NCI-H146 treated with DMSO at 0.1 percent for 48 hours (cell line): ENCODE measurements around the gene SLC25A26.
A peak's percentile ranks its signal among the peaks of the same experiment; 100 is the strongest.

Source experiments
- DNase-seq: peaks from one replicate; lab custom pipeline; 2025; ENCODE audit not compliant: unreplicated experiment; lab: John Stamatoyannopoulos, UW

Gene SLC25A26

DNA sequence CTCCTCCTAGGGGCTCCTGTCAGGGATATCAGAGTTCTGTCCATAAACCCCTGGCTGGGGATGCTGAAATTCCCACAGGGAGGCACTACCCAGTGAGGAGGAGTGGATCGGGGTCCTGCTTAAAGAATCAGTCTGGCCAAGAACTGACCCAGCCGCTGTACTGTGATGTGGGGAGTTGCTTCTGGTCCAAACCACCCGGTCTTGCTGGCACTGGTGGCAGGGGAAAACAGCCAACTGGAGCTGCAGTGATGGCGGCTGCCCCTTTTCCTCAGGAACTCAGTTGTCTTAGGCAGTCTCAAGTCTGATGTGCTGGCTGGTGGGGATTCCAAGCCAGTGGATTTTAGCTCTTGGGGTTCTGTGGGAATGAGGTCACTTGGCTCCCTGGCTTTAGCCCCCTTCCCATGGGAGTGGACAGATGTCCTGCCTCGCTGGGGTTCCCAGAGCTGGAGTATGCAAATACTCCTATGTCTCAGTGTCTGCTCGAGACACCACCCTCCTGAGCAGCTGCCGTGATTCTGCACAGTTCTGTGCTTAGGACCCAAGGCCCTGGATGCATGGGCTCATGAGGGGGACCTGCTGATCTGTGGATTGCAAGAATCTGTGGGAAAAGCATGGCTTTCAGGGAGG, 97.1 kb downstream of the SLC25A26 start:
- no peak for DNase-seq

DNA sequence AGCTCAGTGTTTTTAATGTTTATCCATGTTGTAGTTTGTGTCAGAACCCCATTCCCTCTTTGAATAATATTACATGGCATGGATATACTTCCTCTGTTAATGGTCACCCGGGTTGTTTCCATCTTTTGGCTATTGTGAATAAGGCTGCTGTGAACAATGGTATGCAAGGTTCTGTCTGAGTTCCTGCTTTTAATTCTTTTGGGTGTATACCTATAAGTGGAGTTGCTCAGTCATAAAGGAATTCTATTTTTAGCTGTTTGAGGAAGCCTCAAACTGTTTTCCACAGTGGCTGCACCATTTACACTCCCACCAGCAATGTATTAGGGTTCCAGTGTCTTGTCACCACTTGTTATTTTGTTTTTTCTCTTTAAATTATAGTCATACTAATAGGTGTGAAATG, 99.6 kb downstream of the SLC25A26 start:
- DNase-seq: no peak

DNA sequence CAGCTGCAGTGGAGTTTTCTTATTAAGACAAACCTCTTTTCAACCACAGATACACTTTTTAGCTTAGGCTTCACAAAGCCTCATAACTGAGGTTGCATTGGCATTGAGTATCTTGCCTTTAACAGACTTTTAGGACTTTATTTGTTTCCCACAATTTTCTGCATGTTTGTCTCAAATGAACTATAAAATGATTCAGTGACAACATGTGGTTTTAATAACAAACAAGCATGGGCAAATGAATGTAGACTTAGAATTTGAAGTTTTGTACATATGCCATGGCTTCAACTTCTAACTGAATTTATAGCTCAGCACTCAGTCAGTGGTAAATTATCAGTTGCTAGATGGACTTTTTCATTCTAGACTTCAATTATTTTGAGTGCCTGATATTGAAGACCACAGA, 101.6 kb downstream of the SLC25A26 start:
- DNase-seq: no peak

DNA sequence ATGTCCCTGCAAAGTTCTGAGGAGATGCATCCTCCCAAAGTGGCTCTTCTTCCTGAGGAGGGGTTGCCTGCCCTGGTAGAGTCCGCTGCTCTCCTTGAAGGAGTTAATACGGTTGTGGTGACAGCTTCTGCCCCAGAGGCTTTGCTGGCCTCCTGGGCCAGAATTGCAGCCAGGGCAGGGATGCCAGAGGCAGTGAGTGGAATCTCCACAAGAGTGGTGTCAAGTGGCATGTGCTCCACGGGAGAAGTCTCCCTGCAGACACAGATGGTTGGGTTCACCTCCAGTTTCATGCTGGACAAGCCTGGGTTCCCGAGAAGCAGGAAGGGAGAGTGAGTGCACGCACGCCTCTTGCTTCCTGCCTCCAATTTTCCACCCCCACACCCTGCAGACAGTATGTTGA, 105.5 kb downstream of the SLC25A26 start:
- no peak for DNase-seq

DNA sequence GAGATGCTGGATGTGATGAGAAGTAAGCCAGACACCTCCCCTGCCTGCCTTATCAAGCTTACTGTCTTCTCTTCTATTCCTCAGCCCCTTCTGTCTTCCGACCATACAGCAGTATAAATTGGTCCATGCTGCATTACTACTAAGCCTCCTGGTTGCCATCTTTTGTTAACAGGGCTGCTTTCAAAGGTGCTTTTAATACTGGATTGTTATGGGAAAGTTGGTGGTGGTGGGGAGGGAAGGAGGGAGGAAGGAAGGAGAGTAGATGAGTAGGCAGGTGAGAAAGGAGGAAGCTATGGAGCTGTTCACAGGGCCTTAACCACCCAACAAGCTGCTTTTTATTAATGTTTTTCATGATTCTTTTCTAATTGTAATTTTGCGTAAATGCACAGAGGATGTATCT, 114.9 kb downstream of the SLC25A26 start:
- no peak for DNase-seq

DNA sequence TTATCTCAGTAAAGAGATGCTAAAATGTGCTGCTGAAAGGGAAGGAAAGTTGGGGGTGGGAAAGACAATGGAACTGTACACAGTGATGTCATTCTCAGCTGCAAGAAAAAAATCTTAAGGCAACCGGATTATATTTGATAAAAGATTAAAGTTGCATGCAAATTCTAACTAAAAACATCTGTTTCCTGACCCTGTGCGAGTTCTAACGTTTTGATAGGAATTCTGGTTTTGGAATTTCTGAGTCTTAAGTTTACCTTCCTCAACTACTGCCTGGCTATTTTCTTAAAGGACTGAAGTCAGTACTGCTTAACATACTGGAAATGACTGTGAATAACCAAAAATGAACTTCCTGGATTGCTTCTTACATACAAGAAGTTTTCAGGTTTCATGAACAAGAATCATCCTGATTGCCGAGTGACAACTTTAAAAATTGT, 115.5 kb downstream of the SLC25A26 start:
- DNase-seq: no peak

DNA sequence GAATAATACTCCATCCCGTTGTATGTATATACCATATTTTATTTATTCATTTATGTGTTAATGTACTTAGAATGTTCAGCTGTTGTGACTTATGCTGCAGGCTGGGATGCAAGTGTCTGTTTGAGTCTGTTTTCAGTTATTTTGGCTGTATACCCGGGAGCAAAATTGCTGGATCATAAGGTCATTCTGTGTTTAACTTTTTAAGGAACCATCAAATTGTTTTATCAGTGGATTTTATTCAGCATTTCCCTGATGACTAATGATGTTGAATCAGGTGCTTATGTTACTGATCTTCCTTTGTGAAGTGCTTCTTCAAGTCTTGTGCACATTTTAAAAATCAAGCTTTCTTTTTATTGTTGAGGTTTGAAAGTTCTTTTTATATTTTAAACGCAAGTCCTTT, 118.1 kb downstream of the SLC25A26 start:
- no peak for DNase-seq

DNA sequence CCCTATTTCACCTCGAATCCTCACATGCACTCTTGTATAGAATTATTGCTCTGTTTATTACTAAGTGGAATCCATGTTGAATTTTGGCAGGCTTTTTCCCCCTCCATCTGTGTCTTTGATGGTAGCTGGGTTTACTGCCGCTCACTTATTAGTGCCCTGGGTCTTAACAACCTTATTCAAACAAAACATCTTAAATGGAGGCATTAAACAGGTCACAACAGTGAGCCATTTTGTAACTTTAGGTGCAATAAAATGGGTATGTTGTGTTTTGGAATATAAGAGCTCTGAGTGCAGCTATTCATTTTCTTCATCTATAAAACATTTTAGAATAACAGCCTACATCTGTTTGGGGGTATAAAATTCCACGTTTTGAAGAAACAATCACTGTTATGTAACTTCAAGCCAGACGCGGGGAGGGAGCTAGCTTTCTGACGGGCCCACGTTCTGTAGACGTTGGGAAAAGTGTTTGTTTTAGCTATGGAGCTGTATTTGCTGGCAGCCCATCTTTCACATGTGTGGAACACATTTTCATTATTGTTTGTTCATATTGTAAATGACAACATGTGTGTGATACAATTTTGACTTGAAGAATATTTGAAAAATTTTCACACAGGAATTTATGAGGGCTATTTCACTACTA, 122.0 kb downstream of the SLC25A26 start:
- DNase-seq: no peak

DNA sequence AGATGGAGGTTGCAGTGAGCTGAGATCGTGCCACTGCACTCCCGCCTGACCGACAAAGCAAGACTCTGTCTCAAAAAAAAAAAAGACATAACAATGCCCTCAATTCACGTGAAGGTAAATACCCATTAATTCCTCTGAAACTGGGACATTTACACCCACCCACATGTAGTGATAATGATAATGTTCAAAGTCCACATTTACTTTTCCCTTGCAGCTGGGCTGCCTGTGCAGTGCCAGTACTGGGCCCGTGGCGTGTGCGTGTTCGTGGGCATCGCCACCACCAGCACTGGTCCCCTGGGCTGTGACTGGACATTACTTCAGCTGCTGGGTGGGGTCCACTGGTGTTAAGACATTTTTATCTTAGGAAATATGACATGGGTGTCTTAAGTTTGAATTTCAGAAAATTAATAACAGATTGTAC, 123.6 kb downstream of the SLC25A26 start:
- peak; percentile 5 for DNase-seq

DNA sequence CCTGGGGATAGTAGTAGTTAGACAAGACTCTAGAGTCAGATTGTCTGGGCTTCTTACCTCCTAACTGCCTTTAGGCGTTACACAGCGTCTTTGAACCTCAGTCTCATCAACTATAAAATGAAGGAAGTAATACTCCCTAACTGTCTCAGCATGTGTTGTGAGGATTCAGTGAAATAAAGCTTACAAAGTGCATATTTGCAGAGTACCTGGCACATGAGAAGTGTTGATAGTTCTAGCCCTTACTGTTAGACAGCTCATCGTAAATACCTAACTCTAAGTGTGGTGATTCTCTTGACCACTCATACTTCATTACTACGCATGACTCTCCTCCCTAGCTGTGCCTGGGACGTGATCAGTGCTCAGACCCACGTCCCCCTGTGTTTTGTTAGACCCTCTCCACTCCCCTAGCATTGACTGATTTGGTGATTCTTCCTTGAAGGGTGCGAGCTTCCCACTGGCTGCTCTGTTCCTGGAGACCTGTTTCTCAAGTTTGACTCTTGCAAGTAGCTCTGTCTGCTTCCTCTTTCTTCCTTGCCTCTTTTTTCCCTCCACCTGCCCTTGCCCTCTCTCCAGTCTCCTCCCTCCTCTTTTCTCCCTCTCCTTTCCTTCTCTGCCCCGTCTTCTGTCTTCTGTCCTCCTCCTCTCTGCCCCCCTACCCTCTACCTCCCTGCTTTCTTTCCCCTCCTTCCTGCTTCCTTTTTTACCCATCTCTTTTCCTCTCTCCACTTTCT, 124.2 kb downstream of the SLC25A26 start:
- no peak for DNase-seq

DNA sequence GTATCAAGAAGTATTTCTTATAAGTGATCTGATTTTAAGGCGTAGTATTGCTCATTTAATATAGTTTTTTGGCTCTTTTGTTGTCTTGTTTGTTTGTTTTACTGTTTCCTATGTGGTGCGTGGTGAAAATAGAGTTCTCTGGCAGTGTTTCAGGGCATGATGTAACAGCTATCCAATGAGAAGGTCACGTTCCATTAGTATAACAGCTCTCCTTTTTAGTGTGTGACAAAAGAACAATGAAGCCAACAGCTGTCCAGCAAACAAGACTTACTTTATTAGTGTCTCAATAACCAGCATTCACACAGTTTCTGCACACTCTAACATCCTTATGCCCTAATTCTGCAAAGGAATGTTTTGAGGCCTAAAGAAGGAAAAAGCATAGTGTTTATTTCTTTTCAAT, 127.9 kb downstream of the SLC25A26 start:
- DNase-seq: no peak

DNA sequence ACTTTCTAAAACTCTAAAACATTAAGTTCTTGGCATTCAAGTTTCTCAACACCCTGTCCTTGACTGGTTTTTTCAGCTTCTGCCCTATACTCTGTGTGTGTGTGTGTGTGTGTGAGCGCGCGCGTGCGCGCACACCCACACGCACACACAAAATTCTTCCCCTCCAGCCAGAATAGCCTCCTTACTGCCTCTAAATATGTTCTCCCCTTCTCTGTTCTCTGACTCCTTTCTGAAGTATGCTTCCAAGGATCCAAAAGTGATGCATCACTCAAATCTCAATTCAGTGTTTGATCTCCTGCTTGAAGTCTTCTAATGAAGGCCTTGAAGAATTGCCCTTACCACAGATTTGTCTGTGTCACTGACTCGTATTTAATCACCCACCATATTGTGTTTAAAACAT, 129.8 kb downstream of the SLC25A26 start:
- DNase-seq: no peak

DNA sequence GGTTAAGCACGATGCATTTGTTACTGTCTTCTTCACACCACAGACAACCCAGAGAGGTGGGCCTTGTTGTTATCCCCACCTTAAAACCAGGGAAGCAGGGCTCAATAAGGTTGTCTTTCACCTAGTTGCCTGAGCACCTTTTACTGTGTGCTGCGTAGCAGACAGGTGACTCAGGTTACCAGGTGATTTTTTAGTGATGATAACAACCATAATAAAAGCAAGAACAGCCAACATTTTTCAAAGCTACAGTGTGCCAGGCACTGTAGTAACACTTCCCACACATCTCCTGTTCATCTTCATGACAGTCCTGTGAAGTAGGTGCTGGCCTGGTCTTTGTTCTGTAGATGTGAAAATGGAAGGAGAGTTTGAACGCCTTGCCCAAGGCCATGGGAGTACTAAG, 132.2 kb downstream of the SLC25A26 start:
- DNase-seq: no peak

DNA sequence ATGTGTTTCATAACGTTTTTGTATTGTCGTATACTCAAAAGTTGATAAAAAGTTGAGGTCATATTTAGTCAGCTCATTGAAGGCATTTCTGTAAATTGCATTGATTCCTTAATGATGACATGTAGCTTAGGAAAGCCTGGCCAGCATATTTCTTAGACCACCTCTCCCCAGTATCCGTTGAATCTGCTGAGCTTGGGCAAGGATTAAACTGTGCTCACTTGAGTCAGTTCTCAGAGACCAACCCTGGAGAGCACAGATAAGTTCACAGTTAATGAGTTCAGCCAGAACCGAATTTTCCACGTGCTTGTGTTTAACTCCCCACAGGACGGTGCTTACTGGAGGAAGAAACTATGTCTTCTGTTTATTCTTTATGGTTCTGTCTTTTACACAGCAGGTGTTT, 132.7 kb downstream of the SLC25A26 start:
- DNase-seq: no peak

DNA sequence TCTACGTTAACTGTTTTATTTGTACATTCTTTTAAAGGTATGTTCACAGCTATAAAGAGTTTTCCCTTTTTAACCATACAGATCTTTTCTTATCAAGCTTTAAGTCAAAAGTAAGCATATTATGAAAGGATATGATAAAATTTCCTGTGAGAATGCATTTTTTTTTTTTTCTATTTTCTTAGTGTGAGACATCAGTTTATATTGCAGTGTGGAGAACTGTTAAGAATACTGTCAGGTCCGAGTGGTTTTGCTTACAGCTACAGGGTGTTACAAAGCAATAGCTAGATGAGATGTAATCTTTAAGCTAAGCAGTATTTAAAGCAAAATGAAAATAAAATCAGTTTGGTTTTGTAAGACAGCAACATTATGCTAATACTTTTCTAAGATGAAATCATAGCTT, 133.2 kb downstream of the SLC25A26 start:
- no peak for DNase-seq

DNA sequence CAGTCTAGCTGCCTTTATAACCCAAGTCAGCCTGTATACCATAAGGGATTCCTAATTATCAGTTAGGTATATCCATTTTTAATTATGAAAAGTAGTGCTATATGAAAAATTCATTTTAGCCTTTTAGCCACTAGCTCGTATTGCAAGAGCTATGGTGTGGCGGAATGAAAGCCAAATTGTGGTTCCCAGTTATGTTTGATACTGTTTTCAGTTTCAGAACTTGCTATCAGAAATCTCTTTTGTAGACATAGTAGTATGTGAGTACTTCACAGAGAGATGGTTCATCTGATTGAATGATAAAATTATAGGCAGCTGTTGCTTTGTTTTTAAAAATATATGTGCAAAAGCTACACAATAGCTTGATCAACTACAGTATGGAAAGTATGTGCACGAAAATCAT, 134.6 kb downstream of the SLC25A26 start:
- no peak for DNase-seq

DNA sequence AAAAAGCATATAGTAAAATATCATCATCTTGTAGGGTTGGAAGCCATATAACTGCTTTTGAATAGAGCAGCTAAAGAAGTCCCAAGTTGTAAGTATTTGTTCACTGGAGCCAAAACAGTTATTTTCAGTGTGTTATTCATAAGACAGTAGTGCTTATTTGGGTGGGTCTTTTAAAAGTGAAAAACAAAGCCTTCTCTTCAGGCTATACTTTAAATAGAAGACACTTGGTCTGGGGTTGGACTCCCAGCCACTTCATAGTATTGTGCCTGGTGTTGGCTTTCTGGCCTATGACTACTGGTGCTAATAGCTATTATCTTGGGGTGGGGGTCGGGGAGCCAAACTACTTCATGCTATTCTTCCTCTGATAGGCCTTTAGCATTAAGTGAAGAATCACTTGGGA, 135.2 kb downstream of the SLC25A26 start:
- DNase-seq: no peak

DNA sequence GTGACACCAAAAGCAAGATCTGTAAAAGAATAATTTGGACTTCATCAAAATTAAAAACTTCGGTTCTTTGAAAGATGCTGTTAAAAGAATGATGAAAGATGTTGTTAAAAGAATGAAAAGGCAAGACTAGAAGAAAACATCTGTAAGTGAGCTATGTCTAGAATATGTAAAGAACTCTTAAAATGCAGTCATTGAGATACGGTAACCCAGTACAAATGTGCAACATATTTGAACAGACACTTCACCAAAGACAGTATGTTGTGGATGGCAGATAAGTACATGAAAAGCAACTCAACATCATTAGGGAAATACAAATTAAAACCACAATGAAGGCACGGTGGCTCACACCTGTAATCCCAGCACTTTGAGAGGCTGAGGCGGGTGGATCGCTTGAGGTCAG, 140.6 kb downstream of the SLC25A26 start:
- DNase-seq: no peak

DNA sequence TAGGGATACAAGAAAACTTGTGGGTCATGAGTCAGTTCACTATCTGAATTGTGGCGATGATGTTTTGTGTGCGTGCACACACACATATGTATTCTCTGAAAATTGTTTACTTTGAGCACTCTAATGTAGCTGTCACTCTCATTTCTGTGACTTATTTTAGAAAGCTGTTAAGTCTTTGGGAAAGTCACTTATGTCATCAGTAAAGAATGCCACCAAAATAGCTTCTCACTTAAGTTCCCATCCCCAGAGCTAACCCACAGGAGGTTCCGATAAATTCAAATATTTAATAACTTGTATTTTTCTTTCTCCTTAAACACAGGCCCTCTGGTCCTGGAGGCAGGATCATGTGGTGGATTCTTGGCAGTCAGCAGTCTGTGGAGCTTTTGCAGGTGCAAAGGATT, 141.7 kb downstream of the SLC25A26 start:
- DNase-seq: no peak

DNA sequence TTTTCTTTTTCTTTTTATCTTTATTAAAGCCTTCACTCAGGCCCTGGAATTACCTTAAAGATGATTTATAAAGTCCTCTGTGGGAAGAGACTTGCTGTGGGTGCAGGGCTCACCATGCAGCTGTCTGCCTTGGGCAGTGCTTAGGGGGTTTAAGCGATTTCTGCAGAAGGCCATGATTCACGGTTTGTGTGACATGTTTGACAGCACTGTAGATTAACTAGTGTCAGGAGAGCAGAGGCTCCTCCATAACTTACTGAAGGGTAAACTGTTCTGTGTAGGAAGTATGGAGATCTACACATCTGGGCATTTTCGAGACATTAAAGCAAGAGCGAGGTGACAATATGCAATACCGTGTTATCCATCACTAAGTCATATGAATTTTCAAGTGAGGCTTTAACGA, 142.3 kb downstream of the SLC25A26 start:
- no peak for DNase-seq

DNA sequence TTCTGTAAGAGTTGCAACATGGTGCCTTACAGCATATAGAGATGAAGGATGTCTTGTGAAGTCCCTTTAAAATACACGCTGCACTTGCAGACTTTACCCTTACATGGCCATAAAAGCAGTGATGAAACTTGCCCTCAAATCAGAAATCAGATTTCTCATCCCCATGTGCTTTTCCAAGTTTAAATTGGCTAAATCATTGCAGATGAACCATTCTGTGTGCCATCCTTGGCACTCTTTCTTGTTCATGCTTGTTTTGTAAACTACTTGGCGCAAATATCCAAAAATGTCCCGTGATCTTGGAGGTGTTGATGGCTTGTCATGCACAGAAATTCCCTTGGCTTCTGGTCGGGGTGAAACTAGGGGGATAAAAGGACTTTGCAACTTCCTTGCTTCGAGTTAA, 144.3 kb downstream of the SLC25A26 start:
- DNase-seq: no peak

DNA sequence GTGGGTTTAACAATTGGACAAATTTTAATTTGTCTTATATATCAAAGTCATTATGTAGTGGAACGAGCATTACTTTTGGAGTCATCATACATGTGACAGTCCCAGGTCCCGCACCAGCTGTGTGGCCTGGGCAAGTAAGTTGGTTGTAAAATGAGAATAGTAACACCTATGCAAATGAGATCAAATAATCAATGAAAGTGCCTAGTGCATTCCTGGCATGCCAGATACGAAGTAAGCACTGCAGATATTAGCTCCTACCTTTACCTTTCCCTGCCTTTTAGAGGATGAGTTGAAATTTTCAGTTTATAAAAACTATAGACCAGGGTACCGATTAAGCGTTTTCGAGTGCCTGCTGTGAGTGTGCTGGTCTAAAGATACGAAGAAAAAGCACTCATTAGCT, 145.9 kb downstream of the SLC25A26 start:
- no peak for DNase-seq
